Stimulated activated CD4-positive, alpha-beta T cell treated with anti-CD3 and anti-CD28 coated beads, TNF-alpha, amount 100 ng/mL, for 4 hours (primary cell): ENCODE measurements around the gene ARID1B.
A peak's percentile ranks its signal among the peaks of the same experiment; 100 is the strongest.

Experiments
- DNase-seq, 3 experiments: peaks; one replicate each; pipeline ENCODE4 v3.0.0-alpha.2; 2020; ENCODE audit warnings: low read depth in 3 of 3

The ARID1B gene

DNA sequence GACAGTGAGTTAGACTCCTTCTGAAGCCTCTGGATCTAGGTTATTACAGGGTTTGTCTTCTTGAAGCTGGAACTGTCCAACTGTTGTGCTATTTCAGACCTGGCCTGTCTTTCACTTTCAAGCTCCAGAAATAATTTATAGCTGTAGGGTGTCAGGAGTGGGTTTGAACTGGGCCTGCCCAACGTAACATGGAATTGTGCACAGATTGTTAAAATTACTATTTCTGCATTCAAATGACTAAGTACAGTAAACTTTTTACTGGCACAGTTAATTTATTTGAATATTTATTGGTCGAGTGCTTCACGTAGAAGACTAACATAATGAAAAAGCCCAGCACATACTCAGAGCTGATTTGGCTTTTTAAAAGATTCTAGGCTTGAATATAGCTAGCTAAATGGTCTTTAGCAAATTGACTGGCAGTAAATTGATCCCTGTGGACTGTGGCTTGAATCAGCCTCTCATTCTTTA lies 74.3 kb downstream of the ARID1B start:
- no peak for DNase-seq

DNA sequence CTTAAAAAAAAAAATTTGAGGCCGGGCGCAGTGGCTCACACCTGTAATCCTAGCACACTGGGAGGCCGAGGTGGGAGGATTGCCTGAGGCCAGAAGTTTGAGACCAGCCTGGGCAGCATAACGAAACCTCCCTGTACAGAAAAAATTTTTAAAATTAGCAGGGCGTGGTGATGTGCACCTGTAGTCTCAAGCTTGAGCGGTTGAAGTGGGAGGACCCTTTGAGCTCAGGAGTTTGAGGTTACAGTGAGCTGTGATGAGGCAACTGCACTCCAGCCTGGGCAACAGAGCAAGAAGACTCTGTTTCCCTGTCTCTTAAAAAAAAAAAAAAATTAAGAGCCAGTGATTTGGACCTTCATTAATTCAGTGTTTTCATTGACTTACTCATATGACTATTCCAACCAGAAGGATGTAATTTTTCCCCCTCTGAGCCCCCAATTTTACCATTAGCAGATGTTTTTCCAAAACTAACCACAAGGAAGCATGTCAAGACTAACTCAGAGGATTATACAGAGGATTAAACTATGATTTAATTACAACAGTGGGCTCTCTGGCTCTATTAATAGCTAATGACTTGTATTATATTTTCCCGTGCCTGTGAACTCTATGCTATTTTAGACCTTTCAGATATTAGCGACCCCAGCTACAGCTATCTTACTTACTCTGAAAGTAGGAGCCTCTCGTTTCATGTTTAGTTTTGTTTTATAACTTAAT lies 75.1 kb downstream of the ARID1B start:
- DNase-seq, result no peak

DNA sequence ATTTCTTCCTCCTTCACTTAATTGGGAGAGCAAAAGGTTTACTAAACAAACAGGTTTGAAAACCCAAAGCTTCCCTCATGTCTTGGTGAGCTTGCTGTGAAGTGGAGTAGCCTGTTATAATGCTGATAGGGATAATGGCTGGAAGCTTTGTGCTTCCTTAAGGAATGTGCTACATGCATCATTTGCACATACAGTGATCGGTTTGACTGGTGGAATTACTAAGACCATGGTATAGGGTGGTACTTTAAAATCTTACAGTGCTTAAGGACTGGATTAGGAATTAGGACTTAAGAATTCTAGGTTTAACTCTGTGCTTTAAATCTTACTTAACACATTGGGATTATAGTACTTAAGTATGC lies 75.7 kb downstream of the ARID1B start:
- DNase-seq, result no peak

DNA sequence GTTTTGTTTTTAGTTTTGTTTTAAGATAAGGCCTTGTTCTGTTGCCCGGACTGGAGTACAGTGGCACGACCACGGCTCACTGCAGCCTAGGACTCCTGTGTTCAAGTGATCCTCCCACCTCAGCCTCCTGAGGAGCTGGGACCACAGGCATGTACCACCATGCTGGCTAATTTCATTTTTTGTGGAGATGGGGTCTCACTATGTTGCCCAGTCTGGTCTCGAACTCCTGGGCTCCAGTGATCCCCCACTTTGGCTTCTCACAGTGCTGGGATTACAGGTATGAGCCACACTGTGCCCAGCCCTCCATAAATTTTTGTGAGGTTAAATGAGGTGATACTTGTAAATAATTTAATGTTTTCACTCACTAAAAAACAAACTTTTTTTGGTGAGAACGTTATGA lies 76.6 kb downstream of the ARID1B start:
- no peak for DNase-seq

DNA sequence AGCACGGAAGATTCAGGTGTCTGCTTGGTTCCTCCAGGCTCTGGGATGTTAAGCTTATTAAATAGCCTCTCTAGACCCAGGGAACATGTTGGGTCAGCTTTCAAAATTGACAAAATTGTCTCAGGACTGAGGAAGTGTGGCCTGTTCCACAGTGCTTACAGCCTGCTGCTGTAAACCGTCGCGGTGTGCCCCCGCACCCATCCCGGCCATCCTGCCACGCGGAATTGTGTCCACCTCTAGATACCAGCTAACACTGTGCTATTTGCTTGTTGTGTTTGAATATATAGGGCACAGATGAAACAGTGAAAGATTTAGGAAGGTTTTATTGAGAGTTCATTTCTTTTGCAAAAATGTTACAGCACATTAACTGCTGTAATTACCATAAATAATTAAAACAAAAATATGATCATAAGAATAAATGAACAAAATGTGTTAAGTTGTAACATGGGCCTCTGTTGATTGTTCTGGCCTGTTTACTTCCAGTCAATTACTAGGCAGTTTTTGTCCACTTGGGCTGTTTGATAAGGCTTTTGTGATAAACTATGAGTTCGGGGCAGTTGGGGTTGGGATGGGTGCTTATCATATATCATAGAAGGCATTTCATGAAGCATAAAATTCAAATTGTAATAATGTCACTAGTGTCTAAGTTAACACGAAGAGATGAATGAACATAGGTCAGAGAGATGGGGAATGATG lies 77.4 kb downstream of the ARID1B start:
- DNase-seq, result no peak

DNA sequence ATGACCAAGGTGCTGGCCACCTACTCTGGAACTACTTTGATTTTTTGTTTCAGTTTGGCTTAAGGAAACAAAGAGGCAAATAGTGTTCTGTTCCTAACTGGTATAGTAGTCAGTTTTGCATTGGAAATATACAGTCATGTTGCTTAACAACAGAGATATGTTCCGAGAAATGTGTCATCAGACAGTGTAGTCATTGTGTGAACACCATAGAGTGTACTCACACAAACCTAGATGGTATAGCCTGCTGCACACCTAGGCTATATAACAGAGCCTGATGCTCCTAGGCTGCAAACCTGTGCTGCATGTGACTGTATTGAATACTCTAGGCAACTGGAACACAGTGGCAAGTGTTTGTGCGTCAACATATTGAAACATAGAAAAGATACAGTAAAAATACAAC lies 80.4 kb downstream of the ARID1B start:
- DNase-seq, result no peak

DNA sequence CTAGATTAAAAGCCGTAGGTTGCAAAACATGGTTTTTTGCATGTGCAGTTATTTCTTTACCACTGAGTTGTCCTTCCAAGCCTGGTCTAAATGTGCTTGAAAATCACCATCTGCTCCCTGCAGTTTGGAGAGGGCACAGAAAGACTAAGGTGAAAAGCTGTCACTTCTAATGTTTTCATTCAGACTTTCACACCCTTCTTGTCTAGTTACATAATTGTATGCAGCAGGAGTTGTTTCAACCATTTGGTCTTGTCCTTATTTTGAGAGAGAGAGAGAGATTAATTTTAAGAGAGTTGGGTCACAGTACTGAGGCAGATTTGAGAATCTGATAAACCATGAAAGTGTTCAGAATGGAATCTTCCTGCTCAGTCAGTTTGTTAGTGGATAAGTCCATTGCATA lies 82.5 kb downstream of the ARID1B start:
- no peak for DNase-seq

DNA sequence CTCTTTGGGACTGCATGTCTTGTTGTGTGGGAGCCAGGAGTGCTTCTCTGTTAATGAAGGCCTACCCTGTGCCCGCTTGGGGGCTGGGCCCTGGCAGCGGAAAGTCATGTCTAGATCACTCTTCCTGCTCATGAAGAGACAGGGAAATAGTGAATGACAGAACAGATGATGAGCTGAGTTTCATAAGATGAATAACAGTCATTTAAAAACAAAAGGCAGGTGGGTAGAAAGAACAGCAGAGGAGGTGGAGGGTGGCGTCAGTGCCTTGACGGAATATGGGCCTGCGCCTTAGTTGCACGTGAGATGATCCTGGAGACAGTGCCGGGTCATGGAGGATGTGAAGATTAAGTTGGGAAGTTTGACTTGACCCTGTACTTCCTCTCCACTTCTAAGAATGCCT lies 85.5 kb downstream of the ARID1B start:
- DNase-seq, result peak in 1 of 3 experiments; percentile 10

DNA sequence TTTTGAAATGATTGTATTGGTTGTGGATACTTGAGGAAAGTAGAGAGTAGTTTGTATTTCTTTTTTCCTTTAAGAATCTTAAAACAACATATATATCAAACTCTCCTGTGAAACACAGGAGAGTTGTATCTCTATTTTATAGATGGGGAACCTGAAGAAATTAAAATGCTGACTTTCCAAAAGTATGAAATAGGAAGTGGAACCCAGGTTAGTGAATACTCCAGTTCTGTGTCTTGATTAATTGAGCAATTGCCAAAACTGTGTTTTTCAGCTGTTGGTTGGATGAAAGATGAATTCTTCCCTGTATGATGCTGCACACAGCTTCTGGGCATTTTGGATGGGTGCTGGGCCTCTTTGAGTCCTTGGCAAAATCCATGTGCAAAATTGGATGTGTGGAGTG lies 86.3 kb downstream of the ARID1B start:
- no peak for DNase-seq

DNA sequence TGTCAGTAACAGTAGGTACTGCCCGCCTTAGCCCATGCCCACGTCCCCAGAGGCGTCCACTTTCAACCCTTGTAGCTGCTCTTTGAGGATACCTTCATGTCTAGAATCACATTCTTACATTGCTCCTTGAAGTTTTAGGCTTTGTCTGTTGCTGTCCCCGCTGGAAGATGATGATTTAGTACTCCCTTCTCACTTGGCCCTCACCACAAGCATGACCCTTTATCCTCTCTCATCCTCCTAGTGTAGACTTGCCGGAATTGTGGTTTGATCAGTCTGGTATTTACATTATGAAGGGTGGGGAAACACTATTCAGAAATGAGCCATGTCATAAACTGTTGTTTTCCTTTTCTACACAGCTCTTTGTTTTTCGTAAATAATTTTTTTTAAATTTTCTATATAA lies 87.4 kb downstream of the ARID1B start:
- DNase-seq, result no peak

DNA sequence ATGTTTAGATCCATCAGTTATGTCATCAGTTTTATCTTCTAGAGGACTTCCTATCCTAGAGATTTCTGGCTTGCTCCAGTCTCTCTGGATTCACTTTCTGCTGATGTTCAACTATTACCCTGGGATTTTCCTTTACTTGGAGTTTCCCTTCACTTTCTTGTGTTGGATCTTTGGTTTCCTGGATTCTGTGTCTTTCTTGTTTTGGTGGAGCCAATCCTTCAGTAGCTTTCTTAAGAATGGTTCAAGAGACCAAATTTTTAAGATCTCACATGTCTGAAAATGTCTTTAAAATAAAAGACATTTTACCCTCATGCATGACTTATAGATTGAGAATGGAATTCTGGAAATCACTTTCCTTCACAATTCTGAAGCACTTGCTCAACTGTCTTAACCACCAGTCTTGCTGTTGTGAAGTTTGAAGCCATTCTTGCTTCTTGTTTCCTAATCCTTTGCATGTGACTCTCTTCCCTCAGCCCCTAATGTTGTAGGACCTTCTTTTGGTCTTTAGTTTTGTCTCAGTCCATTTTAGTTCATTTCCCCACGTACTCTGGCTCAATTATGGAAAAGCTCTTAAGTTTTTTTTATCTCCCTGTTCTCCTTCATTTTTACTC lies 87.9 kb downstream of the ARID1B start:
- no peak for DNase-seq

DNA sequence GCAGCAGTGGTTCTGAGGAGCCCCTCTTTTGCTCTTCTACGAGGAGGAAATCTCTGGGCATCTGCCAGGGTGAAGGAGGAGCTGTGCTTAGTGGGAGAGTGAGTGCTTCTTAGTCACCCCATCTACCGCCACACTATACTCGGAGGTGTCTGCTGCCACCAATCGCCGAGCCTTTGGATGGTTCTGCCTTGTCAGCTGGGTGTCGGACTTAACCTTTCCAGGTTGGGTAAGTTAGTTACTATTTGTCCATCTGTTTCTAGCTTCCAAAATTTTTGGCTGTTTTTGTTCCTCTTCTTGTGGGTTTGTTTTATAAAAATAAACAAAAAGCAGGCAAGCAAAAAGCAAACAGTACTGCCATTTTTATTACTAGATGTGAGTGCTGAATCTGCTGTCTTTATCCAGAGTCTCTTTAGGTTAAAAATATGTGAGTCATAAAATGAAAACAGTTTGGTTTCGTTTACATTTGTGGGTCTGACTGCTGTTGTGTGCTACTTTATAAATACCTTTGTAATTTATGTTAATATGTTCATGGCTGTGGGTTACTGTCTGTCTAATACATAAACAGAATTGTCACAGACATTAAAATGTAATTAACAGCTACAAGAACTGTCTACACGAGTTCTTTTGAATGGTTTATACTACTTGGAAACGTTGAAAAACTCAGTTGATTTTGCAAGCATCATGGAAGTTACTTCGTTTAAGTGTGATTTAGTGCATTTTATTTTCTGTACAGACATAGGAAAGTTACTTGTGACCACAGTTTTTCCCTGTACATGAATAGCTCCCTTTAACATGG lies 89.2 kb downstream of the ARID1B start:
- DNase-seq, result no peak

DNA sequence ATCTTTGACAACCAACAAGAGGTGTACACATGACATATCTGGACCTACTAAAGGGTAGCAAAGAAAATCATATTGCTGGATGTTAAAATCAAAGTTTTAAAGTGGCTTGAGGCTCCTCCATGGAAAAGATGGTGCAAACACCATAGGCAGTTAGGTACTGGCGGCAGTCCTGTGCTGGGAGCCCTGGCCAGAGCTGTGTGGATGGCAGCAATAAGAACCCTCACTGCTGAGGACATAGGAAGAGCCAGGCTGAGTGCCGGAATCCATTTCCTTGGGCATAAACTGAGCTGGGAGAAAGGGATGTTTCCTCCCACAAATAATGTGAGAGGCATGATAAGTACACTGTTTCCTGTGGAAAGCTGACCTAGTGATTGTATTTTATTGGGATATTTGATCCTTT lies 89.9 kb downstream of the ARID1B start:
- no peak for DNase-seq

DNA sequence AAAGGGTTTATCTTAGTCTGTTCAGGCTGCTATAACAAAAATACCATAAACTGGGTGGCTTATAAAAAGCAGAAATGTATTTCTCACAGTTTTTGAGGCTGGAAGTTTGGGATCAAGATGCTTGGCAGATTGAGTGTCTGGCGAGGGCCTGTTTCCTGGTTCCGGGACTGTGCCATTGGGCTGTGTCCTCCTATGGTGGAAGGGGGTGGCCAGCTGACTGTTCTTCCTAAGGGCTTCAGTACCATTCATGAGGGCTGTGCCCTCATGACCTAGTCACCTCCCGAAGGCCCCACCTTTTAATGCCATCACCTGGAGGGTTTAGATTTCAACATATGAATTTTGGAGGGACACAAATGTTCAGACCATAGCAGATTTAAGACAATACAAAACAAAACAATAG lies 91.2 kb downstream of the ARID1B start:
- DNase-seq, result no peak

DNA sequence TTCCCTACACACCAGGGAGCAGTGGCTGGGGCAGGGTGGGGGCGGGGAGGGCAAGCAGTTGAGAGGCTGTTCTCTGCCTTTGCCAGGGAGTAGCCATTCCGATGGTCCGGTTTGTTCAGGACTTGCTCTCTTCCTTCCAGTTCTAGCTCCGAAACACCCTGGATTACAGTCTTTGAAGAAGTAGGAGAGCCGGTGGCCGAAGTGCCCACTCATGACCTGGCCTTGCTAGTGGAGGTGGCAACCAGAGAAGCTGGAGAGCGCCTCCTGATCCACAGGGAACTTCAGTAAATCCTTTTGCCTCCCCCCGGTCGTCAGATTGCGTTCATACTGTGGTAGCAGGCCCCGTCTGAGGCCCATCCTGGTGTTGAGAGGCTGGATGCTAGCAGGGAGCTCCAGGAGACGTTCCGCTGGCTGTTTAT lies 92.8 kb downstream of the ARID1B start:
- no peak for DNase-seq

DNA sequence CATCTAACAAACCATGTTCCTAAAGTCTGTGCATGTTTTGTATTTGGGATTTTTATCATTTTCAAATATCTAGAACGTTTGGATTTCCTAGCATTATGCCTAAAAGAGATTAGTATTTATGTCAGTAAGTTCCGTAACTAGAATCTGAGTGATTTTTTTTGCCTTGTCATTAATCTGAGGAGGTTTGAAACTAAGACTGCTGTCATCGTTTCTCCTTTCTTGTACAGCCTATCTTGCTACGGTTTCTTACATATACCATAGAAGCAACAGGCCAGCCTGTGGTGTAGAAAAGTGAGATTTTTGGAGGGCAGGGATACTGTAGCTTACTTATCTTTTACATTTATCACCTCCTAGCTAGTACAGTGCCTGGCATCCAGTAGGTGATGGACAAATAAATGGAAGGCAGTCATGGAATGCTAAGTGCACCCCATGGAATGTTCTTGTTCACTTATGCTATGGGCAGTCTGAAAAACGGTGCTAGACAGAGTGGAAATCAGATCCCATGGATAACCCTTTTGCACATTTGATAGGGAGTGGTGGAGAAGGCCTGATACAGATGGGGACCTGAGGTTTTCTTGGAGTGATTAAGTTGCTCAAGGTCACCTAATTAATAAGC lies 93.9 kb downstream of the ARID1B start:
- DNase-seq, result no peak

DNA sequence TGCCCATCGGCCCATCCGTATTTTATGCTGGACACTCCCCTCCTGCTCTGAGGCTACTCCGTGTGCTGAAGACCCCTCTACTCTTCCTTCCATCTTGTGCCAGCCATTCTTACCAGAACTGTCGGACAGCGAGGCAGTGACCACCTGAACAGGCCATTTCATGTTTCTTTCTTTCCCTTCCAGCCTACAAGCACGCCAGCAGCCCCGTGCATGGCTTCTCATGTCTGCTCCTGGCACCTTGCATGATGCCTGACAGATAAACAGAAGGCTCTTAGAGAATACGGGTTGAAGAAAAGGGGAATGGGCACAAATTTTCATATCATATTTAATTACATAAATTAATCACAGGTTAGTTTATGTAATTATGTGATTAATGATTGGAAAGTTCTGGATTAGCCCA lies 95.7 kb downstream of the ARID1B start:
- no peak for DNase-seq

DNA sequence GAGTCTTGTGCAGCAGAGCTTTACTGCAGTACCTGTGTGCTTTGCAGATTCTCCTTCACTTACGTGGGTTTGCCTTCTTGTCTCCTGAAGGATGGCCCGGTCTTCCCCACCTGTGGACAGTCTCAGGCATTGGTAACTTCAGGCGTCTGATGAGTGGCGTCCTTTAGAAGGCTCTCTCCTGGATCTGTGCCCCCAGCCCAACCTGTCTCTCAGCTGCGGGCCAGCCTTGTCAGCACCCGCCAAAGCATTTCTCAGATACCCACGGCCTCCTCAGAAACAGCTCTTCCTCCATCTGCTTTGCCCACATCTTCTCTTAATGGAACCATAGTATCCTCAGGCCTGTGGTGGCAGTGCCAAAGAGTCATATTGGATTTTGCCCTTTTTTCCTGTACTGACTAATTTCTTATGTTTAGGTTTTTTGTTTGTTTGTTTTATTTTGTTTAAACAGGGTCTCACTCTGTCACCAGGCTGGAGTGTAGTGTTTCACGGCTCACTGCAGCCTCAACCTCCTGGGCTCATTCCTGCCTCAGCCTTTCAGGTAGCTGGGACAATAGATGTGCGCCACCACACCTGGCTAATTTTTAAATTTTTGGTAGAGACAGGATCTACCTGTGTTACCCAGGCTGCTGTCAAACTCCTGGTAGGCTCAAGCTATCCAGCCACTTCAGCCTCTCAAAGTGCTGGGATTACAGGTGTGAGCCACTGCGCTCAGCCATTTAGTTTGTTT lies 96.6 kb downstream of the ARID1B start:
- no peak for DNase-seq

DNA sequence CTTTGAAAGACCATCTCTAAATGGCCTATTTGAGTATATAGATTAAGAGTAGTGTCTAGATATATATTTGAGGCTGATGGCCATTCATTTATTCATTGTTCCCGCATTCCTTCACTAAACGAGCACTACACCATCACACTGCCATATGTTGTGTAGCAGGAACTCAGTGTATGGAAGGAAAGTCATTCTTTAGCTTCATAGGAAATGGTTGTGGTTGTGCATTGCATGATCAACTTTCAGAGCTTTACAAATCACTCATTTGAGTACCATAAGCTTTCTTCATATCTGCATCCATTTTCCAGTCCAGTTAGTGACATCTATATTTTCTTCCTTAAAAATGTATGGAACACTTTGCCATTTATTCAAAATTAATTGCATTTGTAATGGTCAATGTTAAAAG lies 97.9 kb downstream of the ARID1B start:
- no peak for DNase-seq

DNA sequence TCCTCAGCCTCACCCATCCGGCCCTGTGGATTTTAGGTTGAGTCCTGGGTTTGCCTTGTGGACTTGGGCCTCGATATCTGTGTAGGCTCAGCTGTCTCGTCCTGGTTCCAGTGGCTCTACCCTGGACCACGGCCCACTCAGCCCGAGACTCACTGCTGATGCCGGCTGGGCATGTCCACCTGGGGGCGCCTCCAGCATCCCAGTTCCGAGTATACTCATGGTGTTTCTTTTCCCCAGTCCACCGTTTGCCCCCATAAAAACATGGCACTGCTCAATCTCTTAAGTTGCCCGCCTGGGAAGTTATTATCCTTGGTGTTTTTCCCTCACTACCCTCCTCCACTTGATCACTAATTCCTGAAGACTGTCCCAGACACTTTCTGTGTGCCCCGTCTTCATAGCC lies 99.1 kb downstream of the ARID1B start:
- DNase-seq, result no peak

DNA sequence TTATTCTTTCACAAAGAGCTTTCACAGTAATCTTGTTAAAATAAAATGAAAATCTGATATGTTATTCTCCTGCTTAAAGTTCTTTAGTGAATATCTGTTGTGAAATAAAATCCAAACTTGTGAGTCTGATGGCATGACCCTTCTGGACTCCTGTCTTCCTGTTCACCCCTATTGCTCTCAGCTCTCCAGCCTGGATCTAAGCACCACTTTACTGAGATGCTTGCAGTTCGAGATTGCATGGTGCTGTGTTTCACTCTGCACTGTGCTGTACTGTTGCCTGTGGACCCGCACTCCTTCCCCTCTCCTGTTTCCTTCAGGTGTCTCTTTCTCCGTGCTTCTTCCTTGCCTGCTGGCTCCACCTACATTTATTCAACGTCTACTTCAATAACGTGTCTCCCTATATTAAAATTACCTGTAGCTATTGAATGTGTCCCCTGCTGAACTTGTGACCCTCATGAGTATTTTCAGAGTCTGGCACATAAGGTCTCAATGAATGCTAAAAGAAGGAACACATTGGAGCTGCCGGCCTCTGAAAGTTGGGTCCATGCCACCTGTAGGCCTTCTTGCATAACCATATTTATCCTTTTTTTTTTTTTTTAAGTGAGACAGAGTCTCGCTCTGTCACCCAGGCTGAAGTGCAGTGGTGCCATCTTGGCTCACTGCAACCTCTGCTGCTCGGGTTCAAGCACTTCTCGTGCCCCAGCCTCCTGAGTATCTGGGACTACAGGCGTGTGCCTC lies 100.1 kb downstream of the ARID1B start:
- no peak for DNase-seq
